ENCODE data around the gene MRAS. TPM values are rescaled to one million over a fixed set of nuclear protein-coding genes. Genes with fewer than 3 reads are reported as not detected.
A peak's percentile ranks its signal among the peaks of the same experiment; 100 is the strongest.

MRAS gene
- polyA plus RNA-seq, 1 donor from 2014 or later: 52.8 TPM

- no peak overlapping the region for H3K9ac ChIP-seq (ENCODE audit: low read length)
- no peaks in the 10 kb centered on the region for H3K9me2 ChIP-seq (ENCODE audit: insufficient read depth, low read length)
- H3K79me2 ChIP-seq (replicated peaks; ENCODE audit: insufficient read depth, low read length): peaks cover 4% of the 10 kb centered on the region
- no peak overlapping the region for H3K27ac ChIP-seq (ENCODE audit: low read length)
- no peaks in the 10 kb centered on the region for H4K20me1 ChIP-seq (ENCODE audit: insufficient read depth)
- no peaks in the 10 kb centered on the region for H3K36me3 ChIP-seq (ENCODE audit: insufficient read depth, low read length)
- H3K4me3 ChIP-seq (ENCODE audit: low read length): peak overlapping the region; percentile 81
- H3K4me2 ChIP-seq (ENCODE audit: low read length): no peak overlapping the region
- peaks cover 4% of the 10 kb centered on the region for H3F3A ChIP-seq (ENCODE audit: insufficient read depth, low read length, poor library complexity, severe bottlenecking)
- H3K27me3 ChIP-seq (ENCODE audit: insufficient read depth, low read depth, low read length): no peaks in the 10 kb centered on the region
- TF ChIP-seq RAD21 (conservative IDR thresholded peaks at IDR 0.05) (no peak), EZH2 (IDR thresholded peaks at IDR 0.05; ENCODE audit: borderline replicate concordance, insufficient read depth, low read length, poor library complexity, severe bottlenecking) (no peak), CTCF (IDR thresholded peaks at IDR 0.05; ENCODE audit: poor library complexity, severe bottlenecking) (no peak), REST (IDR thresholded peaks at IDR 0.05; ENCODE audit: borderline replicate concordance) (no peak), EP300 (conservative IDR thresholded peaks at IDR 0.05; ENCODE audit: poor library complexity, severe bottlenecking) (no peak), SMC3 (conservative IDR thresholded peaks at IDR 0.05; ENCODE audit: poor library complexity) (no peak), POLR2AphosphoS5 (IDR thresholded peaks at IDR 0.05) (no peak), TAF1 (IDR thresholded peaks at IDR 0.05; ENCODE audit: low read depth) (no peak), MXI1 (conservative IDR thresholded peaks at IDR 0.05; ENCODE audit: poor library complexity, severe bottlenecking) (no peak)
- H3K9me3 ChIP-seq (ENCODE audit: low read length): no peaks in the 10 kb centered on the region
- H2AFZ ChIP-seq (ENCODE audit: low read depth, low read length): no peak overlapping the region
Observed at GRCh38 chr3:138326866-138327595, 21.3 kb upstream of the MRAS start.

- Histone ChIP-seq H3K4me3 (ENCODE audit: low read length) (peak overlapping the region; percentile 81), H3F3A (ENCODE audit: insufficient read depth, low read length, poor library complexity, severe bottlenecking) (peaks cover 4% of the 10 kb centered on the region), H3K9me3 (ENCODE audit: low read length) (no peaks in the 10 kb centered on the region), H3K27ac (ENCODE audit: low read length) (no peak overlapping the region), H3K9me2 (ENCODE audit: insufficient read depth, low read length) (no peaks in the 10 kb centered on the region), H3K27me3 (ENCODE audit: insufficient read depth, low read depth, low read length) (no peaks in the 10 kb centered on the region), H3K4me2 (ENCODE audit: low read length) (peak overlapping the region; percentile 53), H3K9ac (ENCODE audit: low read length) (no peak overlapping the region), H3K36me3 (ENCODE audit: insufficient read depth, low read length) (no peaks in the 10 kb centered on the region), H3K79me2 (replicated peaks; ENCODE audit: insufficient read depth, low read length) (peaks cover 4% of the 10 kb centered on the region), H2AFZ (ENCODE audit: low read depth, low read length) (no peak overlapping the region), H4K20me1 (ENCODE audit: insufficient read depth) (no peaks in the 10 kb centered on the region)
- no peak for TF ChIP-seq EZH2 (IDR thresholded peaks at IDR 0.05; ENCODE audit: borderline replicate concordance, insufficient read depth, low read length, poor library complexity, severe bottlenecking)
- TF ChIP-seq MXI1 (conservative IDR thresholded peaks at IDR 0.05; ENCODE audit: poor library complexity, severe bottlenecking): no peak
- no peak for TF ChIP-seq EP300 (conservative IDR thresholded peaks at IDR 0.05; ENCODE audit: poor library complexity, severe bottlenecking)
- no peak for TF ChIP-seq CTCF (IDR thresholded peaks at IDR 0.05; ENCODE audit: poor library complexity, severe bottlenecking)
- no peak for TF ChIP-seq SMC3 (conservative IDR thresholded peaks at IDR 0.05; ENCODE audit: poor library complexity)
- no peak for TF ChIP-seq POLR2AphosphoS5 (IDR thresholded peaks at IDR 0.05)
- no peak for TF ChIP-seq RAD21 (conservative IDR thresholded peaks at IDR 0.05)
- TF ChIP-seq REST (IDR thresholded peaks at IDR 0.05; ENCODE audit: borderline replicate concordance): no peak
- TF ChIP-seq TAF1 (IDR thresholded peaks at IDR 0.05; ENCODE audit: low read depth): no peak
Observed at GRCh38 chr3:138327831-138328230, 20.5 kb upstream of the MRAS start.
